Measurements from ENCODE around the gene CLEC3B.

Gene CLEC3B

DNA sequence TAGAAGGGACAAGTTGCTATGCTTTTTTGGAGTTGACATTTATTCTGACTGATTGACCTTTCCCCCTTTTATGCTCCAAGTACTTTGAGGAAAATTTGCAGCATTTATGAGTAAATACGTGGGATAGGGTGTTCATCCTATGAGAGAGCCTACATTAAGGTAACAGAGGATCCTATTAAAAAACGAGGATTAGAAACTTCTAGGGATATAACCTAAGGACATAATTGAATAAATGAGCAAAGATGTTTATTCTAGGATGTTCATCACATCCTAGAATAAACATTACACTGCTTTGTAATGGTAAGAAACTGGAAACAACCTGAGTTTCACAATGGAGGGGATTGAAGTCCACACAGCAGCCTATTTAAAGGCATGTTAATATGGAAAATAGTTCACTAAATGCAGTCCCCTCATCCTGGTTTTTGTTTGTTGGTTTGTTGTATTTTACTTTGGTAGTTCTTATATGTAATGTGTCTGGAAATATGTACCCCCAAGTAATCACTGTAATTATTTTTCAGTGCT, 23.9 kb upstream of the CLEC3B start:
- Histone ChIP-seq H3K9me3 (ENCODE audit: control insufficient read depth, insufficient read depth, low read length) (no peaks in the 10 kb centered on the region), H3K9me2 (replicated peaks; ENCODE audit: control insufficient read depth, low read length) (no peaks in the 10 kb centered on the region), H3K27ac (ENCODE audit: low read depth, low read length) (no peak overlapping the region), H3K27me3 (ENCODE audit: control insufficient read depth, low read length) (no peaks in the 10 kb centered on the region), H3K36me3 (ENCODE audit: control insufficient read depth, low read length) (peaks cover 74% of the 10 kb centered on the region), H4K20me1 (ENCODE audit: control insufficient read depth, insufficient read depth, low read depth, low read length) (no peaks in the 10 kb centered on the region), H3K4me3 (ENCODE audit: low read length) (no peak overlapping the region), H3F3A (ENCODE audit: control insufficient read depth, insufficient read depth) (no peaks in the 10 kb centered on the region), H3K4me1 (ENCODE audit: control insufficient read depth, low read length) (no peaks in the 10 kb centered on the region), H3K4me2 (ENCODE audit: low read length) (no peak overlapping the region), H3K79me2 (ENCODE audit: control insufficient read depth, low read length) (no peaks in the 10 kb centered on the region)
- no peak for TF ChIP-seq EZH2phosphoT487 (IDR thresholded peaks at IDR 0.05; ENCODE audit: borderline replicate concordance, low read length)
- TF ChIP-seq, protein P1, sequence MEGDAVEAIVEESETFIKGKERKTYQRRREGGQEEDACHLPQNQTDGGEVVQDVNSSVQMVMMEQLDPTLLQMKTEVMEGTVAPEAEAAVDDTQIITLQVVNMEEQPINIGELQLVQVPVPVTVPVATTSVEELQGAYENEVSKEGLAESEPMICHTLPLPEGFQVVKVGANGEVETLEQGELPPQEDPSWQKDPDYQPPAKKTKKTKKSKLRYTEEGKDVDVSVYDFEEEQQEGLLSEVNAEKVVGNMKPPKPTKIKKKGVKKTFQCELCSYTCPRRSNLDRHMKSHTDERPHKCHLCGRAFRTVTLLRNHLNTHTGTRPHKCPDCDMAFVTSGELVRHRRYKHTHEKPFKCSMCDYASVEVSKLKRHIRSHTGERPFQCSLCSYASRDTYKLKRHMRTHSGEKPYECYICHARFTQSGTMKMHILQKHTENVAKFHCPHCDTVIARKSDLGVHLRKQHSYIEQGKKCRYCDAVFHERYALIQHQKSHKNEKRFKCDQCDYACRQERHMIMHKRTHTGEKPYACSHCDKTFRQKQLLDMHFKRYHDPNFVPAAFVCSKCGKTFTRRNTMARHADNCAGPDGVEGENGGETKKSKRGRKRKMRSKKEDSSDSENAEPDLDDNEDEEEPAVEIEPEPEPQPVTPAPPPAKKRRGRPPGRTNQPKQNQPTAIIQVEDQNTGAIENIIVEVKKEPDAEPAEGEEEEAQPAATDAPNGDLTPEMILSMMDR (IDR thresholded peaks at IDR 0.05; ENCODE audit: low read depth, low read length, poor library complexity, severe bottlenecking) = no peak

- Histone ChIP-seq H3K4me1 (ENCODE audit: control insufficient read depth, low read length) (no peaks in the 10 kb centered on the region), H3K36me3 (ENCODE audit: control insufficient read depth, low read length) (peaks cover 75% of the 10 kb centered on the region), H3K4me2 (ENCODE audit: low read length) (no peak overlapping the region), H3K9me3 (ENCODE audit: control insufficient read depth, insufficient read depth, low read length) (no peaks in the 10 kb centered on the region), H4K20me1 (ENCODE audit: control insufficient read depth, insufficient read depth, low read depth, low read length) (no peaks in the 10 kb centered on the region), H3K27ac (ENCODE audit: low read depth, low read length) (no peak overlapping the region), H3K4me3 (ENCODE audit: low read length) (no peak overlapping the region), H3K9me2 (replicated peaks; ENCODE audit: control insufficient read depth, low read length) (no peaks in the 10 kb centered on the region), H3K27me3 (ENCODE audit: control insufficient read depth, low read length) (no peaks in the 10 kb centered on the region), H3F3A (ENCODE audit: control insufficient read depth, insufficient read depth) (no peaks in the 10 kb centered on the region), H3K79me2 (ENCODE audit: control insufficient read depth, low read length) (no peaks in the 10 kb centered on the region)
- TF ChIP-seq EZH2phosphoT487 (IDR thresholded peaks at IDR 0.05; ENCODE audit: borderline replicate concordance, low read length) = no peak
- TF ChIP-seq, protein P1 (IDR thresholded peaks at IDR 0.05; ENCODE audit: low read depth, low read length, poor library complexity, severe bottlenecking) = no peak
Observed at GRCh38 chr3:45002720-45003119, 23.4 kb upstream of the CLEC3B start.

- H3K9me3 ChIP-seq (ENCODE audit: control insufficient read depth, insufficient read depth, low read length) = no peaks in the 10 kb centered on the region
- TF ChIP-seq EZH2phosphoT487 (IDR thresholded peaks at IDR 0.05; ENCODE audit: borderline replicate concordance, low read length) = no peak
- TF ChIP-seq, protein P1 (IDR thresholded peaks at IDR 0.05; ENCODE audit: low read depth, low read length, poor library complexity, severe bottlenecking) = no peak
- no peak overlapping the region for H3K4me3 ChIP-seq (ENCODE audit: low read length)
- H3K36me3 ChIP-seq (ENCODE audit: control insufficient read depth, low read length) = peaks cover 77% of the 10 kb centered on the region
- H3K4me1 ChIP-seq (ENCODE audit: control insufficient read depth, low read length) = no peaks in the 10 kb centered on the region
- no peaks in the 10 kb centered on the region for H3K27me3 ChIP-seq (ENCODE audit: control insufficient read depth, low read length)
- no peaks in the 10 kb centered on the region for H4K20me1 ChIP-seq (ENCODE audit: control insufficient read depth, insufficient read depth, low read depth, low read length)
- no peaks in the 10 kb centered on the region for H3K9me2 ChIP-seq (replicated peaks; ENCODE audit: control insufficient read depth, low read length)
- H3F3A ChIP-seq (ENCODE audit: control insufficient read depth, insufficient read depth) = no peaks in the 10 kb centered on the region
- no peaks in the 10 kb centered on the region for H3K79me2 ChIP-seq (ENCODE audit: control insufficient read depth, low read length)
- H3K4me2 ChIP-seq (ENCODE audit: low read length) = no peak overlapping the region
- H3K27ac ChIP-seq (ENCODE audit: low read depth, low read length) = no peak overlapping the region
Observed at GRCh38 chr3:45003406-45003805, 22.7 kb upstream of the CLEC3B start.
